WERI-Rb-1 (cell line): ENCODE data around the gene NCOA6.

Experiments used
- DNase-seq: peaks from one replicate; pipeline ENCODE4 v3.0.0-alpha.2; 2020
- H3K27ac ChIP-seq: fragments of 250-450 bp; sonication (Bioruptor Pico); 2 replicates; pipeline ENCODE4 v1.5.1; 2020; ENCODE audit warnings: mild to moderate bottlenecking, moderate library complexity
- H3K27me3 ChIP-seq: fragments of 250-450 bp; sonication (Bioruptor Pico); 2 replicates; pipeline ENCODE4 v1.5.1; 2021; ENCODE audit warnings: mild to moderate bottlenecking, low read depth, moderate library complexity; ENCODE audit not compliant: insufficient read depth, severe bottlenecking
- H3K36me3 ChIP-seq: fragments of 250-450 bp; sonication (Bioruptor Pico); 2 replicates; pipeline ENCODE4 v1.5.1; 2020; ENCODE audit warnings: mild to moderate bottlenecking, moderate library complexity
- H3K4me3 ChIP-seq: 2 replicates; pipeline ENCODE4 v1.5.1; 2011; ENCODE audit warnings: low read depth, mild to moderate bottlenecking, control low read depth, low read length
- H3K9me3 ChIP-seq: fragments of 250-450 bp; sonication (Bioruptor Pico); 2 replicates; pipeline ENCODE4 v1.5.1; 2021; ENCODE audit warnings: mild to moderate bottlenecking, moderate library complexity; ENCODE audit not compliant: severe bottlenecking
- CTCF ChIP-seq: IDR thresholded peaks from 2 replicates; pipeline ENCODE4 v1.5.1; 2011; ENCODE audit warnings: low read depth, mild to moderate bottlenecking, control low read depth, inconsistent platforms, low read length

The NCOA6 gene

GRCh38 chr20:34680586-34681175, 144.8 kb downstream of the NCOA6 start:
- Histone ChIP-seq H3K36me3 (no peaks in the 10 kb centered on the region), H3K27me3 (no peaks in the 10 kb centered on the region), H3K4me3 (no peak overlapping the region), H3K9me3 (no peaks in the 10 kb centered on the region), H3K27ac (no peak overlapping the region)
- no peak for DNase-seq
- TF ChIP-seq CTCF = no peak

DNA sequence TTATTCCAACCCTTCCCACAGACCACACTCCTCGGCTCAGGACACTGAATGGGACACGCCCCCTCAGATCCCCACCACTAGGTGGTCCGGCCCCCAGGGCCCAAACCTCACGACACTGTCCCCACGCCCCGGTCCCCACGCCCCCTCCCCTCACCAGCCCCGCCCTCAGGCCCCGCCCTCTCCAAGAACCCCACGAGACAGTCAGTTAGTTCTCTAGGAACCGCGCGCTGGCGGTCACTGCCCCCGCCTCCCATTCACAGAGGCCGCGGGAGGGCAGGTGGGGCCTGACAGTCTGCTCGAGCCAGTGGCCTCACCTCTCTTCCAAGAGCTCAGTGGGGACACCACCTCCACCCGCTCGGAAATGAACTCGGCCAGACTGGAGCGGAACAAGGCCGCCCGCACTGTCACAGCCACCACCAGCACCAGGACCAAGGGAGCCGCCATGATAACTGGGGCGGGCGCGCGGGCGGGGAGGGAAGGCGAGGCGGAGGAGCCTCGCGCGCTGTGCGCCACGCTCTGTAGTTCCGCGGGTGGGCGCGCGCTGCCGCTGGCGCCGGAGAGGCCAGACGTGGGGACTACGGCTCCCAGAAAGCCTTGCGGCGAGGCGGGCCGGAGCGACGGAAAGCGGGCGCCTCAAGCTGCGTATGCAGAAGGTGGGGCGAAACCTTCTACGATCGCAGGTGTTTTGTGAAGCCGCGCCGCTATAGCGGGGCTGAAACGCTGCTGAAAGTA, 148.6 kb downstream of the NCOA6 start, which contains the start of gene PIGU:
PIGU (minus strand) TSS at position 451 of the 732 bp plus-strand sequence; CDS start at position 444, 7 bp downstream.
- 0 out of 2 replicates have a peak, but pooled peaks have one; percentile 8 for TF ChIP-seq CTCF
- peak; percentile 96 for DNase-seq
- no peaks in the 10 kb centered on the region for H3K27me3 ChIP-seq
- H3K4me3 ChIP-seq = peak within 1 kb of the TSS; percentile 71
- no peaks in the 10 kb centered on the region; the same call in 1 of the 2 replicates for H3K36me3 ChIP-seq
- peak within 1 kb of the TSS; percentile 94 for H3K27ac ChIP-seq
- no peaks in the 10 kb centered on the region for H3K9me3 ChIP-seq

DNA sequence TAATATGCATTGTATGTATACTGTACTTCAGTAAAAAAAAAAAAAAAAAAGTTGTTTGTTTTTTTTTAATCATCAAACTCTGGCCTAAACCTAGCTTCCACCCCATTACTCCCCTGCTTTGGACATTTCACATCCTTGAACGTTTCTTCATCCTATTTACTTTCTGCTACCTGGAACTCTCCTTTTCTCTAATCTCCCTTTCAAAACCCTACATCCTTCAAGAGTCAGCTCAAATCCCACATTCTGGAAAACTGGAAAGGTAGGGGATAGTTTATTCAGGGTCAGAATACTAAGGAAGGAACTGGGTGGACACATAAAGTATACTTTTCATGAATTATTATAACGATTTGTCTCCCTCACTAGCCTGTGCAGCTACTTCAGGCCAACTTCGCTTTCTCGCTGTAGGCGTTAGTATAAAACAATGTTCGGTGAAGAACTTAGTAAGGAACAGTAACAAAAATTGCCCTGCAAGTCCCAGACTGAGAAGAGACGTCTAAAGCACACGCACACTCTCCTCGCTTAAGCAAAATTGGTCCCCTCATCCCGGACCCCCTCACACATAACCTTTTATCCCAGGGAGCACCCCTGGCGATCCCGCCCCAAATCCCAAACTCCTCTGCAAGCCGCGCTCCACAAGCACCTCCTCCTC, 149.3 kb downstream of the NCOA6 start:
- Histone ChIP-seq H3K9me3 (no peaks in the 10 kb centered on the region), H3K4me3 (peak overlapping the region; percentile 71), H3K27ac (peak overlapping the region; percentile 65), H3K36me3 (no peaks in the 10 kb centered on the region; the same call in 1 of the 2 replicates), H3K27me3 (no peaks in the 10 kb centered on the region)
- no peak for TF ChIP-seq CTCF
- no peak for DNase-seq

GRCh38 chr20:34675561-34675960, 149.9 kb downstream of the NCOA6 start:
- Histone ChIP-seq H3K9me3 (no peaks in the 10 kb centered on the region), H3K36me3 (no peaks in the 10 kb centered on the region; the same call in 1 of the 2 replicates), H3K4me3 (peak overlapping the region; percentile 71; the same call in 1 of the 2 replicates), H3K27ac (no peak overlapping the region), H3K27me3 (no peaks in the 10 kb centered on the region)
- TF ChIP-seq CTCF = no peak
- no peak for DNase-seq

- no peaks in the 10 kb centered on the region for H3K9me3 ChIP-seq
- no peak for TF ChIP-seq CTCF
These were observed 152.0 kb downstream of the NCOA6 start for GRCh38 chr20:34673412-34673811.

More at GRCh38 chr20:34673412-34673811, 152.0 kb downstream of the NCOA6 start:
- Histone ChIP-seq H3K27me3 (no peaks in the 10 kb centered on the region), H3K4me3 (no peak overlapping the region), H3K27ac (no peak overlapping the region), H3K36me3 (no peaks in the 10 kb centered on the region; the same call in 1 of the 2 replicates)
- DNase-seq = no peak
